CD4-positive, alpha-beta T cell treated with Interleukin-15 for 4 hours (primary cell): ENCODE results near the gene MAP3K5.
"Not testable (repeated sequence)": the region's sequence is repeated elsewhere in the genome, so short reads cannot be mapped to it uniquely, and the experiment has no call there.

ENCODE experiments used
- DNase-seq: peaks from one replicate; pipeline ENCODE4 v3.0.0-alpha.2; 2020; ENCODE audit warnings: low spot score

Gene MAP3K5

DNA sequence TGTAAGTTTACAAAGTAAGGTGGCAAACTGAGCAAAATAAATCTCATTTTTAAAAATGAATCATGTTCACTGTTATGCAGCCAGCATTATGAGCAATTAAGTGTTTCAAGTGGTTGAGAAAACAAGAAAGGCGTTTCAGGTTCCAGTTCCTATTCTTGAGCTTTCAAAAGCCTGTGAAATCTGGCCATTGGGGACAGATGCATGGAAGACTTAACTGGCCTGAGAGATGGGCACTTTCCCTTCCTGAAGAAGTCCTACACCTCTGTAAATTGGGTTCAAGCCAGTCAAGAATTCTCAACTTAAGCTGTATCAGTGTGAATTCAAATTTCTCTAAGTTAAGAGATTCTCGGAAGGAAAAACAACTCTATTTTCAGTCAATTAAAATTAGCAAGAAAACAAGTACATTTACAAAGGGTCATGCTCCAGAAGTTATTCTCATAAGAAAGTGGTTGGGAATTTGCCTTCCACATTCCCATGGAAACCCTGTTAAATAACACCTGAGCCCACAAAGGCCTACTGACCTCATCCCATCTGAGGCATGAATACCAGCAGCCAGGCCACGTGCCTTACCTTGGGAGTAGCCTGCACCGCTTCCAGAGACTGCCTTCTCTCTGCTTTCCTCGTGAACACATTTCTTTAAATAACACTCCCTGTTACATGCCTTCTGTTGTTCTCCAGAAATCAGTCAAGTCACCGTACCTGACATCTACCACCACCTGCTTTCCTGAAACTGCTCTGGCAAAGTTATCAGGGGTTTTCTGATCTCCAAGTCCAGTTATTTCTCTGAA is 19.4 kb downstream of the MAP3K5 start:
- DNase-seq, result no peak

DNA sequence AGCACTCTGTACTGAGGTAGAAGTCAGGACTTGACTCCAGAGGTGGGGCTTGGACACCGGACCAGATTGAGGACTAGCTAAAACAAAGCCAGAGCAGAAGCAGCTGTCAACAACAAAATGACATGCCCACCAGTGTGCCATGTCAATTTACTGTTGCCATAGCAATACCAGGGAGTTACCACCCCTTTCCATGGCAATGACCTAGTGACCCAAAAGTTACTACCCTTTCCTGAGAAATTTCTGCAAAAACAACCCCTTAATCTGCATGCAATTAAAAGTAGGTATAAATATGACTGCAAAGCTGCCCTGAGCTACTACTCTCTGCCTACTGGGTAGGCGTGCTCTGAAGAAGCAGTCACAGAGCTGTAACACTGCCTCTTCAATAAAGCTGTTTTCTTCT is 21.0 kb downstream of the MAP3K5 start:
- DNase-seq, result peak; percentile 66

GRCh38 chr6:136769759-136770158 is 22.5 kb downstream of the MAP3K5 start:
- DNase-seq, result no peak

- DNase-seq, result no peak
Observed at GRCh38 chr6:136769124-136769523, 23.2 kb downstream of the MAP3K5 start.

GRCh38 chr6:136767570-136768309 is 24.5 kb downstream of the MAP3K5 start:
- no peak for DNase-seq

GRCh38 chr6:136767103-136767502 is 25.2 kb downstream of the MAP3K5 start:
- DNase-seq, result no peak

- DNase-seq, result no peak
Observed at GRCh38 chr6:136766274-136766673, 26.0 kb downstream of the MAP3K5 start.

- peak; percentile 34 for DNase-seq
Observed at GRCh38 chr6:136764517-136764993, 27.7 kb downstream of the MAP3K5 start.

DNA sequence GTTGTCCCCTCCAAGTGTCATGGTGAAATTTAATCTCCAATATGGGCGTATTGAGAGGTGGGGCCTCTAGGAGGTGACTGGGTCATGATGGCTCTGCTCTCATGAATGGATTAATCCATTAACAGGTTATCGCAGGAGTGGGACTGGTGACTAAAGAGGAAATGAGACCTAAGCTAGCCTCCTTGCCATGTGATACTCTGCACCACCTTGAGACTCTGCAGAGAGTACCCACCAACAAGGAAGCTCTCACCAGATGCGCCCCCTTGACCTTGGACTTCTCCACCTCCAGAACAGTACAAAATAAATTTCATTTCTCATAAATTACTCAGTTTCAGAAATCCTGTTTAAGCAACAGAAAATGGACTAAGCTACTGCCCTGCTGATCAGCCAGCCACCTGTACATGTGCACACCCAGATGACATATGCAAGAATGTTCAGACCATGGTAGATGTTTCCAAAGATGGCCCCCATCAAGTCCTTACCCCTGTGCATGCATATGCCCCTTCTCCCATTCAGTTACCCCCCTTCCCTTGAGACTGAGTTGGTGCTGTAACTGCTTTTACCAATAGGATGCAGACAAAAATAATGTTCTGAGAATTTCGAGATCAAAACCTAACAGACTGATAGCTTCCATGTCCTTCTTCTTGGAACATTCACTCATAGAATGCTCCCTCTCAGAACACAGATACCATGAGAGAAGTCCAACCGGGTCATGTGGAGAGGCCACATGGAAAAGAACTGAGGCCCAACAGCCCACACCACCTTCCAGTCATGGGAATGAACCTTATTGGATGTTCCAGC is 28.4 kb downstream of the MAP3K5 start:
- DNase-seq, result no peak

GRCh38 chr6:136763255-136763654 is 29.0 kb downstream of the MAP3K5 start:
- DNase-seq, result no peak

DNA sequence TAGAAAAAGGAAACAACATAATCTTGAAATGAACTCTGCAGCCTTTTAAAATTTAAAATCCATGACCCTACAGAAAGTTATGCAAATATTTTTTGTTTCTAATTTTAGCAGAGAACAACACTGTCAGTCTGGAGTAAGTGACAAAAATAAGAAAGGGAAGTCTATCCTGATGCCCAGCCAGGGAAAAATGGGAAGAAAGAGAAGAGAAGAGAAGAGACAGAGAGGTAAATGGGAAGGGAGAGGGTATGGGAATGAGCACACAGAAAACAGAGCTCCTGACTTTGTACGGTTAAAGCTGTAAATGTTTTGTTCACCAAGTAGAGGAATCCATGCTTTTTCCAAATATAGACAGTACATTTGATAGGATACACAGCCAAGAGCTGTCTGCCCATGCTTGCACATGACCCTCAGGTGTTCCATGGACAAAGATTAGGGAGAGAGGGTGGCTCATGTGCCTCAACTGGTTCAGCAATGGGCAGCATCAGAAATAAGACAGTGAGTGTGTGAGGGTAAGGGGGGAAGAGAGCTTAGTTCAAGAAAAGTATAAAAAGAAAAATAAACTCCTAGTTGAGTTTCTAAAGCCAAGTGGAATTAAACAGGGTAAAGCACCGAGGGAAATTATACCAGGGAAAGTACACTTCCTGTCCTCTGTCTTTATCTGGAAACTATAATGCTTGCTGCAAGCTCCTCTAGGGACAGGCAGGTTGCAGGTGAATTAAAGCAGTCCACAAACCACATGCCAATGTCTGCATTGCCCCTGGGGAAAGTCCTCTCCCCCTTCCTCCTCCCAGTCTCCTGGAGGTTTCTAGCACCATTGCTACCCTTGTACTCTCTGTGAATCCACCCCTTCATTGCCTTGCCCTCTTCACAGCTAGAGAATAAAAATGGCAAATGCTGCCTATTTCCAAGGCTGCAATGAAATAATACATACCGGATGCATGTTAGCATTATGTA is 30.0 kb downstream of the MAP3K5 start:
- DNase-seq, result no peak

DNA sequence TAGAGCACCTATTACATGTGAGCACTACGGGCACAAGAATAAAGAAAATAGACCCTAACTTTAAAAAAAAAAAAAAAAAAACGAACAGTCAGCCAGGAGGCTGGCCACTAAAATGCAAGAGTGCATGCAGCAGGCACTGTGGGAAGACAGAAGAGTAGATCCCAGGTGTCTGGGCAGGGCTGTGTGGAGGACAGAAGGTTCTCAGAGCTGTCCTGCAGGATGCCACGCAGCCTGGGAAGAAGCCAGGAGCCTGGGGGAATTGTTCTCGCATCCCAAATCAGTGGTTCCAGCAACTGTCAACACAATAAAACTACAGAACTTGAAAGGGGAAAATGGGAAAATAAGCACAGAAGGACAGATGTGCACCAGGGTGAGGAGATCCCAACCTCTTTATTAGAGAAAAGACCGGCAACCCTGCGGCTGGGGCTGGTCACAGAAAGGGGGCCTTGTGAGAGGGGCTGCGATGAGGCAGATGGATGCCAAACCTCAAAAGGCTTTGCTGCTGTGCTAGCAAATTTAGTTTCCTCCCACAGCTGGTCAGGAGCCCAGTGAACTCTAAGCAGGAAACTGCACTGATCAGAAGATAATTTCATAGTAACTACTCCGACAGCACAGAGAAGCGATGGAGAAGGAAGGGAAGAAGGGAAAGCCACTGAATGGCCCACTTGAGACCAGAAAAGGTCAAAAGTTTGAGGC is 30.9 kb downstream of the MAP3K5 start:
- peak; percentile 48 for DNase-seq

- DNase-seq, result not testable (repeated sequence)
Observed at GRCh38 chr6:136760781-136761180, 31.5 kb downstream of the MAP3K5 start.

- no peak for DNase-seq
Observed at GRCh38 chr6:136757150-136757549, 35.1 kb downstream of the MAP3K5 start.

DNA sequence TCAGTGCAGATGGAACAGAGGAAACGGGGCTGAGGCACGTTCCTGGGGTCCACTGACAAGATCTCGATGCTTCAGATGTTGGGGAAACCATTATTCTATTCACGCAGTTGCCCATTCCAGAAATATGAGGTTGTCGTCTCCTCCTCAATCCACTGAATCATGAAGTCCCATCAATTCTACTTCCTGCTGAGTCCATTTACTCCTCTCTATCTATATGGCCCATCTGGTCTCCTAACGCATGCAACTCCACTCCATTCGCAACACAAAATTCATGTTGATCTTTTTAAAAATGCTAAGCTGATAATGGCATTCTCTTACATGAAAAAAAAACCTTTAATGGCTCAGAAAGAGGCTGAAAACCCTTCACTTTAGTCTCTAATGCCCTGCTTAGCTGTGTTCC is 37.5 kb downstream of the MAP3K5 start:
- DNase-seq, result no peak

DNA sequence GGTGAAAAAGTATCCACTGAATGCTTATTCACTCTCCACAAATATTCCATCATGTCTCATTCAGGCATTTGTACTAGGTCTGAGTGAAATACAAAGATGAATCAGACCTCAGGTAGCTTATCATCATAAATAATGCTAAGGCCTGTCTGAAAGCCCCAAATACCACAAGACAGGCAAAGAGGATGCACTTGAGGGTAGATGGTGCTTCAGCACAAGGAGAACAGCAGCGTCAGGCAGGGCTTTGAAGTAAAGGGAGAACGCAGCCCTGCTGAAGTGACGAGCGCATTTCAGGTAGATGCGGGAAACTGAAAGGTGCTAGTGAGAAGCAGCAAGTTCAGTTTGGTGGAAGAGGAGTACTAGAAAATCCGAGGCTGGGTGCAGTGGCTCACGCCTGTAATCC is 38.7 kb downstream of the MAP3K5 start:
- DNase-seq, result peak; percentile 81

GRCh38 chr6:136752554-136752953 is 39.7 kb downstream of the MAP3K5 start:
- DNase-seq, result no peak

DNA sequence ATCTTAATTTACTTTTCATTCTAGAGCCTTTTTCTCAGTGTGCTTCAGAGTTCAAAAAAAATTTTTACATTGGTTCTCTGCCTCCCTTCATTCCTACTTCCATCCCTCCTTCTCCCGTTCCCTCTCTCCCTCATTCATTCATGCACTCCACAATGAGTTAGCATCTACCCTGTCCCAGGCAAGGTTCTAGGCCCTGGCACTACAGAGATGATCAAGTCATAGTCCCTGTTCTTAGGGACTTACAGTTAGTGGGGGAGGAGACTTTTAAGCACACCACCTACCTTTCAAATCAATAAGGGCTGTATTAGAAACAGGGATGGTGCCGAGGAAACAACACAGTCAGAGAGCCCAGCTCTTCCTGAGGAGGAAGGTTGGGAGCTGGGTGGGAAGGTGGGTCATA is 40.3 kb downstream of the MAP3K5 start:
- DNase-seq, result no peak

GRCh38 chr6:136751522-136751956 is 40.7 kb downstream of the MAP3K5 start:
- DNase-seq, result peak; percentile 63

DNA sequence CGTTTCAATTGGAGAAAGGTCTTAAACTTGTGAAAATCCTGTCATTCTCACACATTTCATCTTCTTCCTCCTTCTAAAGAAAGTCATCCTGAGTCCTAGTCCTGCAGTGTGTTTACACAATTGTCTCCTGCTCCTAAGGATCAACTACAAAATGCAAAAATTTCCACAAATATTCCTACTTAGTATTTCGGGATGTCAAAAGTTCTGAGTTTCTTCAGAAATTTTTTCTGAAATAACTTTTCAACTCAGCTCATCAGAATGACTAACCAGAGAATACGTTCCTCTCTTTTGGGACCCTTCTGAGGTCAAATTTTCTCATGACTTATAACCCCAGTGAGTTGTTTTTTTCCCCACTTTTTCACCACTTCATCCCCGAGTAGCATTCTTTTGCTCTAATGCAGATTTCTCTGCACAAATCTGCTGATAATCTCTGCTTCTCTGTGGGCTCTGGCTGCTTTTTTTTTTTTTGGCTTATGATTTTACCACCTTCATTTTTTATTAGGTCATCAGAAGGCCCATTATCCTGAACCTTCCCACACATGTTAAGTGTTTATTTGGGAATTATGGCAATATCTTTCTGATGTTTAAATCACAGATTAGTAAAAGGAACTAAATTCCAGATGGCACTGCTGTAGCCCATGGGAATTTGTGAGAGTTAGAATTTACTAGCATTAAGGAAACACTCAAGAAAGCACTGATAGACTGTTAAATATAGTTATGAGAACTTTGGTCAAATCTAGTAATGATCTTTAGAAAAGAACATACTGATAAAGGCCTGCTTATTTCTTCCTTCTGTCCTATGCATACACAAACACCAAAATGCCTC is 41.4 kb downstream of the MAP3K5 start:
- DNase-seq, result no peak
